Muscle layer of duodenum (tissue), 2 donors: Measurements from ENCODE around the gene RAB3C.

Source experiments
- H3K27ac ChIP-seq: one replicate; pipeline ENCODE4 v1.7.0; 2013; ENCODE audit warnings: mild to moderate bottlenecking, low read length
- H3K27me3 ChIP-seq: one replicate; pipeline ENCODE4 v1.7.0; 2013; ENCODE audit warnings: low read depth, mild to moderate bottlenecking, control low read depth, low read length
- H3K36me3 ChIP-seq, 2 donors: one replicate each; pipeline ENCODE4 v1.7.0; 2013; ENCODE audit warnings: low read length in 2 of 2, control low read depth in 1 of 2, mild to moderate bottlenecking in 1 of 2; ENCODE audit not compliant: insufficient read depth in 2 of 2, control insufficient read depth in 1 of 2
- H3K4me1 ChIP-seq, 2 donors: one replicate each; pipeline ENCODE4 v1.7.0; 2013; ENCODE audit warnings: low read length in 2 of 2, mild to moderate bottlenecking in 2 of 2, control low read depth in 1 of 2, moderate library complexity in 1 of 2; ENCODE audit not compliant: insufficient read depth in 2 of 2, control insufficient read depth in 1 of 2
- H3K4me3 ChIP-seq, 2 donors: one replicate each; pipeline ENCODE4 v1.7.0; 2013; ENCODE audit warnings: low read length in 2 of 2, low read depth in 1 of 2, mild to moderate bottlenecking in 1 of 2
- H3K9me3 ChIP-seq, 2 donors: one replicate each; pipeline ENCODE4 v1.7.0; 2013; ENCODE audit warnings: low read length in 2 of 2, control low read depth in 1 of 2, mild to moderate bottlenecking in 1 of 2; ENCODE audit not compliant: control insufficient read depth in 1 of 2
- donor health status: healthy.

Gene RAB3C

GRCh38 chr5:58737671-58738070 lies 154.8 kb downstream of the RAB3C start:
- no peaks in the 10 kb centered on the region for H3K4me1 ChIP-seq
- no peak overlapping the region for H3K4me3 ChIP-seq
- no peaks in the 10 kb centered on the region for H3K36me3 ChIP-seq
- no peak overlapping the region for H3K27ac ChIP-seq
- no peaks in the 10 kb centered on the region for H3K9me3 ChIP-seq
- no peaks in the 10 kb centered on the region for H3K27me3 ChIP-seq

GRCh38 chr5:58738336-58738735 lies 155.5 kb downstream of the RAB3C start:
- no peaks in the 10 kb centered on the region for H3K4me1 ChIP-seq
- no peak overlapping the region for H3K4me3 ChIP-seq
- no peaks in the 10 kb centered on the region for H3K9me3 ChIP-seq
- no peak overlapping the region for H3K27ac ChIP-seq
- no peaks in the 10 kb centered on the region for H3K27me3 ChIP-seq
- no peaks in the 10 kb centered on the region for H3K36me3 ChIP-seq

GRCh38 chr5:58739051-58739450 lies 156.2 kb downstream of the RAB3C start:
- Histone ChIP-seq H3K27ac (no peak overlapping the region), H3K27me3 (no peaks in the 10 kb centered on the region), H3K4me3 (no peak overlapping the region), H3K9me3 (no peaks in the 10 kb centered on the region), H3K4me1 (no peaks in the 10 kb centered on the region), H3K36me3 (no peaks in the 10 kb centered on the region)

GRCh38 chr5:58740956-58741355 lies 158.1 kb downstream of the RAB3C start:
- no peaks in the 10 kb centered on the region for H3K36me3 ChIP-seq
- no peak overlapping the region for H3K4me3 ChIP-seq
- no peak overlapping the region for H3K27ac ChIP-seq
- H3K9me3 ChIP-seq, result no peaks in the 10 kb centered on the region
- no peaks in the 10 kb centered on the region for H3K27me3 ChIP-seq
- no peaks in the 10 kb centered on the region for H3K4me1 ChIP-seq

- H3K4me3 ChIP-seq, result no peak overlapping the region
- no peak overlapping the region for H3K27ac ChIP-seq
- H3K9me3 ChIP-seq, result no peaks in the 10 kb centered on the region
- no peaks in the 10 kb centered on the region for H3K27me3 ChIP-seq
- H3K36me3 ChIP-seq, result no peaks in the 10 kb centered on the region
- no peaks in the 10 kb centered on the region for H3K4me1 ChIP-seq
These were observed 162.5 kb downstream of the RAB3C start for GRCh38 chr5:58745350-58745749.

- no peaks in the 10 kb centered on the region for H3K9me3 ChIP-seq
These were observed 163.4 kb downstream of the RAB3C start for GRCh38 chr5:58746321-58746720.

GRCh38 chr5:58750036-58750435 lies 167.2 kb downstream of the RAB3C start:
- no peaks in the 10 kb centered on the region for H3K4me1 ChIP-seq
- no peak overlapping the region for H3K27ac ChIP-seq
- no peaks in the 10 kb centered on the region for H3K9me3 ChIP-seq
- H3K27me3 ChIP-seq, result no peaks in the 10 kb centered on the region
- H3K4me3 ChIP-seq, result no peak overlapping the region
- H3K36me3 ChIP-seq, result no peaks in the 10 kb centered on the region

More at GRCh38 chr5:58746321-58746720, 163.4 kb downstream of the RAB3C start:
- Histone ChIP-seq H3K4me3 (no peak overlapping the region), H3K27ac (no peak overlapping the region), H3K36me3 (no peaks in the 10 kb centered on the region), H3K4me1 (no peaks in the 10 kb centered on the region), H3K27me3 (no peaks in the 10 kb centered on the region)

GRCh38 chr5:58751222-58751837 lies 168.5 kb downstream of the RAB3C start:
- Histone ChIP-seq H3K27ac (no peak overlapping the region), H3K9me3 (no peaks in the 10 kb centered on the region), H3K27me3 (no peaks in the 10 kb centered on the region), H3K4me1 (no peaks in the 10 kb centered on the region), H3K36me3 (no peaks in the 10 kb centered on the region), H3K4me3 (no peak overlapping the region)

GRCh38 chr5:58752104-58752503 lies 169.2 kb downstream of the RAB3C start:
- H3K36me3 ChIP-seq, result no peaks in the 10 kb centered on the region
- no peaks in the 10 kb centered on the region for H3K9me3 ChIP-seq
- H3K27me3 ChIP-seq, result no peaks in the 10 kb centered on the region
- no peak overlapping the region for H3K4me3 ChIP-seq
- H3K27ac ChIP-seq, result no peak overlapping the region
- no peaks in the 10 kb centered on the region for H3K4me1 ChIP-seq

GRCh38 chr5:58753446-58753845 lies 170.6 kb downstream of the RAB3C start:
- no peak overlapping the region for H3K27ac ChIP-seq
- H3K9me3 ChIP-seq, result no peaks in the 10 kb centered on the region
- H3K27me3 ChIP-seq, result no peaks in the 10 kb centered on the region
- H3K36me3 ChIP-seq, result no peaks in the 10 kb centered on the region
- H3K4me3 ChIP-seq, result no peak overlapping the region
- no peaks in the 10 kb centered on the region for H3K4me1 ChIP-seq

GRCh38 chr5:58754250-58754649 lies 171.4 kb downstream of the RAB3C start:
- Histone ChIP-seq H3K36me3 (no peaks in the 10 kb centered on the region), H3K9me3 (no peaks in the 10 kb centered on the region), H3K27ac (no peak overlapping the region), H3K4me3 (no peak overlapping the region), H3K27me3 (no peaks in the 10 kb centered on the region), H3K4me1 (no peaks in the 10 kb centered on the region)

GRCh38 chr5:58755397-58755796 lies 172.5 kb downstream of the RAB3C start:
- Histone ChIP-seq H3K27me3 (no peaks in the 10 kb centered on the region), H3K4me1 (peaks cover 0 to 7% of the 10 kb centered on the region in 2 donors), H3K36me3 (no peaks in the 10 kb centered on the region), H3K27ac (no peak overlapping the region), H3K9me3 (no peaks in the 10 kb centered on the region), H3K4me3 (no peak overlapping the region)
